Lung (tissue), 12 donors: ENCODE measurements around the gene ENDOV. TPM values are rescaled to one million over a fixed set of nuclear protein-coding genes. Genes with fewer than 3 reads are reported as not detected.

ENCODE experiments used
- ATAC-seq: fragments of 200-7000 bp; cut with Tn5 transposase; one replicate; pipeline ENCODE4 v1.9.1; 2020; ENCODE audit warnings: moderate number of reproducible peaks; ENCODE audit not compliant: insufficient read depth, low FRiP score
- DNase-seq, 3 donors: peaks; one replicate each; pipeline ENCODE4 v3.0.0-alpha.2; 2013 to 2017
- H3K27ac ChIP-seq, 2 donors: one replicate each; pipeline ENCODE4 v1.5.1; 2013; ENCODE audit warnings: mild to moderate bottlenecking in 2 of 2, moderate library complexity in 2 of 2, control low read depth in 1 of 2, inconsistent platforms in 1 of 2, low read depth in 1 of 2, low read length in 1 of 2
- H3K27me3 ChIP-seq, 3 donors: one replicate each; pipeline ENCODE4 v1.5.1; 2013; ENCODE audit warnings: low read length in 2 of 3; ENCODE audit not compliant: control insufficient read depth in 3 of 3, insufficient read depth in 3 of 3
- H3K36me3 ChIP-seq, 4 donors: one replicate each; pipeline ENCODE4 v1.5.1; 2013; ENCODE audit warnings: low read length in 4 of 4, mild to moderate bottlenecking in 1 of 4, moderate library complexity in 1 of 4; ENCODE audit not compliant: control insufficient read depth in 4 of 4, insufficient read depth in 4 of 4
- H3K4me1 ChIP-seq, 5 donors: one replicate each; pipeline ENCODE4 v1.5.1; 2013; ENCODE audit warnings: low read length in 5 of 5, mild to moderate bottlenecking in 2 of 5, moderate library complexity in 1 of 5; ENCODE audit not compliant: control insufficient read depth in 5 of 5, insufficient read depth in 5 of 5
- H3K4me3 ChIP-seq: one replicate; pipeline ENCODE4 v1.5.1; 2013; ENCODE audit warnings: mild to moderate bottlenecking, control low read depth, moderate library complexity
- H3K9ac ChIP-seq, 2 donors: one replicate each; pipeline ENCODE4 v1.5.1; 2013; ENCODE audit warnings: low read length in 2 of 2, control low read depth in 1 of 2; ENCODE audit not compliant: insufficient read depth in 1 of 2
- H3K9me3 ChIP-seq, 4 donors: one replicate each; pipeline ENCODE4 v1.5.1; 2013; ENCODE audit warnings: low read length in 3 of 4, mild to moderate bottlenecking in 1 of 4, moderate library complexity in 1 of 4; ENCODE audit not compliant: control insufficient read depth in 4 of 4, insufficient read depth in 3 of 4
- CTCF ChIP-seq: IDR thresholded peaks from 2 replicates; pipeline ENCODE4 v1.5.1; 2012; ENCODE audit warnings: mild to moderate bottlenecking; ENCODE audit errors: control extremely low read depth, extremely low read depth
- WGBS, 2 donors: extraction: QIAGEN DNeasy Blood & Tissue Kit; methylation state at CpG; one replicate each; pipeline ENCODE4 v1.1.7; 2013; 5-methylcytosine and 5-hydroxymethylcytosine counted together
- polyA plus RNA-seq, 2 donors: library from polyadenylated mRNA; stranded (reverse); fragments of 200-250 nt; gene quantifications; one replicate each; pipeline ENCODE4 v1.2.1, GENCODE V29; 2013
- total RNA-seq, 2 donors: library from RNA; depleted of rRNA in 1 of 2; stranded (reverse); fragments of >200 nt in 1 of 2; gene quantifications; one replicate each; pipeline ENCODE4 v1.2.1, GENCODE V29; 2014 to 2021
- donor health status: control.
- donor health status: control.
- donor health status: Bipolar disorder and iron deficiency.
- donor health status: healthy.
- donor health status: DM: yes; HTN: yes; CAD: no.

ENDOV gene
- total and polyA plus RNA-seq, 4 donors = 11.8 to 28.8 (median 22.4) TPM

DNA sequence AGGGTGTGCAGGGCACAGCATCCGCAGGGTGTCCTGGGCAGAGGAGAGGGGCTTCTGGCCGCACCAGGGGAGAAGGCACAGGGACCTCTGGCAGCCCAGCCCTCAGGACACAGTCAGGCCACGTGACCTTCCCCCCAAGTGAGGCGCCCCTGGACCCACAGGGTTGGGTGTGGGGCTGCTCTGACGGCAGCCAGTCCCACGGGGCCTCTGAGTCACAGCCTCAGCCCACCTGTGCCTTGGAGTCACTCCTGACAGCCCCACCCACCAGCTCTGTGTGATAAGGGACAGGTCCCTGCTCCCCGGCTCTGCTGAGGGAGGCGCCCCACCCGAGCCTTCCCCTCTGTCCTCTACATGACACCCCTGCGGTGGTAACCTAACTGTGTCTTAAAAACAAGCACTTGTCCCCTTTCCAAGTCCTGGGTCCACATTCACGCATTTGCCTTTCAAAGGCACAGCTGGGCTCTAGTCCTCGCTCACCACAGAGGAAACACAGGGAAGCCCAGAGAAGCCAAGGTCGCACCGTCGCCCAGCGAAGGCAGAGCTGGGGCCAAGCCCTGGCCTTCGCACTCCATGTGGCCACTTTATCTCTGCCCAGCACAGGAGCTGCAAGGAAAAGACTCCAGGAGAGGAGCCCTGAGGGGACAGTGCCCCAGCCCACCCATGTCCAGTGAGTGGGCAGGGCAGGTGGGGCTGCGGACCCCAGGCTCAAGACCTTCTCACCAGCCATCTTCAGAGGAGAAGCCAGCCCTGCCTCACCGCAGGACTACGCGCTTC, 66.5 kb downstream of the ENDOV start:
- Histone ChIP-seq H3K27me3 (peaks cover 28 to 64% (median 37%) of the 10 kb centered on the region in 3 donors), H3K36me3 (no peaks in the 10 kb centered on the region)

DNA sequence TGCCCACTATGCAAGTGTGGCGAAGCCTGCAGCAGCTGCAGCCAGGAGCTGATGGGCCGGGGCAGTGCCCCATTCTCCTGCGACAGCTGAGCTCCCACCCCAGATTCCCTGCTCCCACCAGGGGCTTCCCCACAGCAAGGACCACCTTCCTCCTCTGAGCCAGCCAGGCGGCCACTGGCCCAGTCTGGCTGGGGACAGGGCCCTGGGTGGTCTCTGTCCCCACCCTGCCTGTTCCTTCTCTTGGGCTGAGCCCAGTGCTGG, 67.0 kb downstream of the ENDOV start:
- TF ChIP-seq CTCF = no peak
- WGBS, 2 donors = 85 to 91% methylated on average over 4 of the region's 4 CpGs
- H3K9me3 ChIP-seq = peaks cover 0 to 13% (median 0%) of the 10 kb centered on the region in 4 donors
- H3K9ac ChIP-seq = no peak overlapping the region
- ATAC-seq (no peak), DNase-seq (no peak)
- H3K4me1 ChIP-seq = peaks cover 0 to 13% (median 0%) of the 10 kb centered on the region in 5 donors
- no peak overlapping the region for H3K4me3 ChIP-seq
- no peak overlapping the region for H3K27ac ChIP-seq
- peaks cover 28 to 67% (median 38%) of the 10 kb centered on the region in 3 donors for H3K27me3 ChIP-seq
- H3K36me3 ChIP-seq = no peaks in the 10 kb centered on the region

More for the DNA sequence above, 66.5 kb downstream of the ENDOV start:
- H3K9me3 ChIP-seq = peaks cover 0 to 8% (median 0%) of the 10 kb centered on the region in 4 donors
- no peak overlapping the region for H3K9ac ChIP-seq
- H3K4me1 ChIP-seq = peaks cover 0 to 17% (median 0%) of the 10 kb centered on the region in 5 donors
- no peak overlapping the region for H3K4me3 ChIP-seq
- H3K27ac ChIP-seq = no peak overlapping the region
- WGBS, 2 donors = 45 to 51% methylated on average over 21 of the region's 21 CpGs
- no peak for TF ChIP-seq CTCF
- DNase-seq (no peak), ATAC-seq (no peak)

DNA sequence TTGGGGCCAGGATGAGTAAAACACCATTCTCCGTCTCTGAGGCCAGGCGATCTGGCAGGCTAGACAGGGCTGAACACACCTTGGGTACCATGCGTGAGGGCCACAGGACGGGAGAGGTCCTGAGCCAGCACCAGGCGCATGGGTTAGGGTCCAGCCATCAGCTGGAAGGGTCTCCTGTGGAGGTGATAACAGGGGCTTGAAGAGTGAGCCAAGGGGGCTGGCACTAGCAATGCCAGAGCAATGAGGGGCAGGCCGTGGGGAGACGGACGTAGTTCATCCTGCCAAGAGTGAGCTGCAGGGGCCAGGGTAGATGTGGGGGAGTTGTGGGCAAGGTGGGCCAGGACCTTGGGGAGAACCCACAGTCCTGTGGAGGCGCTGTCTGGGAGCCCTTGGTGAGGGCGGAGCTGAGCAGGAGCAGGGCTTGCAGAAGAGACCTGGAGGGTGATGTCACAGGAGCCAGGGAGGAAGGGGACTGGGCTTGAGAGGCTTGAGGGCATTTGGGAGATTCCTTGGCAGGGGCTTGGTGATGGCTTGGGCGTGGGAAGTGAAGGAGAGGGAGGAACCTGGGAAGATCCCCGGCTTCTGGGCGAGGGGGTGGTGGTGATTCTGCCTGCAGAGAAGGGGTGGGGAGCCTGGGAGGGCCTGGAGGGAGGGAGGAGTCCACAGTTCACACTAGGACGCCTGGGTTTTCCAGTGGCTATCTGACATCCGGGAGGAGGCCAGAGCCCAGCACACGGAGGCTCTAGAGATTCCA, 67.8 kb downstream of the ENDOV start:
- Histone ChIP-seq H3K27ac (no peak overlapping the region), H3K9ac (no peak overlapping the region), H3K36me3 (no peaks in the 10 kb centered on the region), H3K9me3 (peaks cover 0 to 20% (median 0%) of the 10 kb centered on the region in 4 donors), H3K4me1 (peaks cover 0 to 8% (median 0%) of the 10 kb centered on the region in 5 donors), H3K27me3 (peaks cover 24 to 73% (median 43%) of the 10 kb centered on the region in 3 donors), H3K4me3 (no peak overlapping the region)
- no peak for TF ChIP-seq CTCF
- no peak for DNase-seq
- WGBS, 2 donors = 60 to 64% methylated on average over 16 of the region's 16 CpGs
- ATAC-seq = no peak
